Transverse colon (tissue), 4 donors: ENCODE data around the gene FLOT2.

Source experiments
- POLR2AphosphoS5 ChIP-seq, 3 donors: sonication (generic); formaldehyde crosslinking; IDR thresholded peaks; one replicate each; pipeline ENCODE4 v1.6.1; 2016; ENCODE audit warnings: antibody characterized with exemption in 3 of 3
- TF ChIP-seq, protein P1 (sequence below), 5 experiments: fragments of 200-600 bp in 3 of 5; fragments of 450-650 bp in 2 of 5; sonication (generic) in 3 of 5; IDR thresholded peaks; 1 replicate in 2 of 5; 2 replicates in 3 of 5; pipeline ENCODE4 v1.5.1; 2016 to 2017; ENCODE audit warnings: antibody characterized with exemption in 5 of 5, inconsistent platforms in 3 of 5, mild to moderate bottlenecking in 2 of 5, moderate library complexity in 1 of 5

DNA sequence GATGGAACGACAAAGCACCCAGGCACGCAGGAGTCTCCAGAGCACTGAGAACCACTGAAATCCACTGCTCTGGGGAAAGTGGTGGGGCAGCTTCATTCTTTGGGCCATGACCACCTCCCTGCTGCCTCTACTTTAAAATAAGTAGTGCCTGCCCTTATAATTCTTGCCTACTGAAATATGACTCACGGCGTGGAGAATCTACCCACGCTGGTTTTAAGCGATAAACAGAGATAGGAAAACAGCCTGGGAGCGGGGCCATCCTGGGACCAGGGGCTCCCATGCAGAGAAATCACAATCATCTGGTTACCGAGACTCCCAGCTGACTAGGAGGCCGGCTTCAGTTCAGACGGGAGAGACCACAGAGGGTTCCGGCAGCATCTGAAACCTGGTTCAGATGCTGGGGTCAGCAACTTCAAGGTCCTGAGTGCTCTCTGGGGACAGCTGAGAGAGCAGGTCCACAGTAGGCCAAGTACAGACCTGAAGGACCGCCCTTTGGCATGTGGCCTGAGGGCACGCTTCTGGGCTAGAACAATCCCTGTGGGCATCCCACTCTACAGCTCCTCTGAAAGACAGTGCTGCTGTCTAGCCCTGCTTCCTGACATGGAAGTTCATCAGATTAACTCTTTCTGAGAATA is 14.0 kb upstream of the FLOT2 start:
- TF ChIP-seq POLR2AphosphoS5 (IDR thresholded peaks at IDR 0.05), result no peak
- TF ChIP-seq, protein P1, sequence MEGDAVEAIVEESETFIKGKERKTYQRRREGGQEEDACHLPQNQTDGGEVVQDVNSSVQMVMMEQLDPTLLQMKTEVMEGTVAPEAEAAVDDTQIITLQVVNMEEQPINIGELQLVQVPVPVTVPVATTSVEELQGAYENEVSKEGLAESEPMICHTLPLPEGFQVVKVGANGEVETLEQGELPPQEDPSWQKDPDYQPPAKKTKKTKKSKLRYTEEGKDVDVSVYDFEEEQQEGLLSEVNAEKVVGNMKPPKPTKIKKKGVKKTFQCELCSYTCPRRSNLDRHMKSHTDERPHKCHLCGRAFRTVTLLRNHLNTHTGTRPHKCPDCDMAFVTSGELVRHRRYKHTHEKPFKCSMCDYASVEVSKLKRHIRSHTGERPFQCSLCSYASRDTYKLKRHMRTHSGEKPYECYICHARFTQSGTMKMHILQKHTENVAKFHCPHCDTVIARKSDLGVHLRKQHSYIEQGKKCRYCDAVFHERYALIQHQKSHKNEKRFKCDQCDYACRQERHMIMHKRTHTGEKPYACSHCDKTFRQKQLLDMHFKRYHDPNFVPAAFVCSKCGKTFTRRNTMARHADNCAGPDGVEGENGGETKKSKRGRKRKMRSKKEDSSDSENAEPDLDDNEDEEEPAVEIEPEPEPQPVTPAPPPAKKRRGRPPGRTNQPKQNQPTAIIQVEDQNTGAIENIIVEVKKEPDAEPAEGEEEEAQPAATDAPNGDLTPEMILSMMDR (IDR thresholded peaks at IDR 0.05), result no peak
